GM21381 (cell line): ENCODE data around the gene PGS1.

Experiments used
- ATAC-seq: cut with Tn5 transposase; IDR thresholded peaks from one replicate; pipeline ENCODE4 v1.9.1; 2021; ENCODE audit warnings: mild to moderate bottlenecking, moderate library complexity; ENCODE audit not compliant: unreplicated experiment

The PGS1 gene

DNA sequence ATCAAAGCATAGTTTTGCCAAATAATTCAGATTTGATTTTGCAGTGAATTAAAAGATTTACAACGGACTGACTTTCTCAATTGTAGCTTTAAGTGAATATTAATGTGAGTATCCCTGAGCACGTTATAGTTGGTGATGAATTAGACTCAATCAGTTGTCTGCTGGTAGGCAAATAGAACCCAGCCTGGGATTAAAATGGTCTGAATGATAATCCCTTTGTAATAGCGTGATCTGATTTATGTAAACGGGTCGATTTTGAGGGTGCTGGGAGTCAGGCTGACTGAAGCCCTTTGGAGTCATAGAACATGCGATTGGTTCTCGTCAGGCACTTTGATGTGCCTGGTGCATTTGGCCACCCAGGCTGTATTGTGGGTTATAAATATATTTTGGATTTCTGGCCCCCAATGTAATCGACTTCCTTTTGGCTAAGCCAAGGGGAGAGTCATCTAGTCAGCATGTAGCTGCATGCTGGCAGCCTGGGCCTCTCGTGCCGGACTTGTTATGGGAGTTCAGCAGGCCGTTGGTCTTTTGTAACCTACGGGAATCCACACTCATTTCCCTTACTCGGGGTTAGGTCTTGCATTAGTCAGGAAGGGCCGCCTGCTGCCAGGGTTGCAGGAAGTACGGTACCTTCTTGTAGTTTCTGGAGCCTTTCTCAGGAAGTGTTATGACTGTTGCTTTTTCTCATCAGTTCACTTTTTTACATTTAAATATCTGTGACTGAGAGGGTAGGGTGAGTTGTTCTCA is 5.4 kb downstream of the PGS1 start:
- ATAC-seq, result no peak

DNA sequence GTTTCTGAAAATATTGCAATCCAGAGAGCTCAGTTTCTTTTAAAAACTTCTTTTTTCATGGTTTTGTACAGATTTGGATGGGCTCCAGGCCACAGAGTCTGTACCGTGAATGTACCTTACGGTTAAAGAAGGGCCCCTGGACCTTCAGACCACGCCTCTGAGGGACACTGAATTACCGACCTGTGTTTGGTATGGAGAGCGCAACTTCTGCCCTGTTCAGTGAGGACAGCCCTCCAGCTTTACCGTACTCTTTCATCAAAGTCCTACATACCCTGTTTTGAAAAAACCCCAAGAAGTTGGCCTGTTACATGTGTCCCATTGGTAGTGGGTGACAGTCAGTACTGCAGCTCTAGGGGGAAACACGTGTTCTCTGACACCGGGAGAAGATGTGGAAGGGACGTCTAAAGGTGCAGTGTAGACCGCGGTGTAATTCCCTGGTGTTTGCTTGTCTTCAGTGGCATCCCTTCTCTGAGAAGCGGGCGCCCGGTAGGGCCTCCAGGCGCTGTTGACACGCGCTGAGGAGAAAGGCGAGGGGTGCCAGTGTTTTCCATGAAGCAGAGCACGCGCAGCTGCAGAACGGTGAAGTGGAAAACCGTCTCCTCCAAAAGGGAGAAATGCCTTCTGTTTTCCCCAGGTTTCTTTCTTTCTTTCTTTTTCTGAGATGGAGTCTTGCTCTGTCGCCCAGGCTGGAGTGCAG is 6.2 kb downstream of the PGS1 start:
- ATAC-seq, result no peak

DNA sequence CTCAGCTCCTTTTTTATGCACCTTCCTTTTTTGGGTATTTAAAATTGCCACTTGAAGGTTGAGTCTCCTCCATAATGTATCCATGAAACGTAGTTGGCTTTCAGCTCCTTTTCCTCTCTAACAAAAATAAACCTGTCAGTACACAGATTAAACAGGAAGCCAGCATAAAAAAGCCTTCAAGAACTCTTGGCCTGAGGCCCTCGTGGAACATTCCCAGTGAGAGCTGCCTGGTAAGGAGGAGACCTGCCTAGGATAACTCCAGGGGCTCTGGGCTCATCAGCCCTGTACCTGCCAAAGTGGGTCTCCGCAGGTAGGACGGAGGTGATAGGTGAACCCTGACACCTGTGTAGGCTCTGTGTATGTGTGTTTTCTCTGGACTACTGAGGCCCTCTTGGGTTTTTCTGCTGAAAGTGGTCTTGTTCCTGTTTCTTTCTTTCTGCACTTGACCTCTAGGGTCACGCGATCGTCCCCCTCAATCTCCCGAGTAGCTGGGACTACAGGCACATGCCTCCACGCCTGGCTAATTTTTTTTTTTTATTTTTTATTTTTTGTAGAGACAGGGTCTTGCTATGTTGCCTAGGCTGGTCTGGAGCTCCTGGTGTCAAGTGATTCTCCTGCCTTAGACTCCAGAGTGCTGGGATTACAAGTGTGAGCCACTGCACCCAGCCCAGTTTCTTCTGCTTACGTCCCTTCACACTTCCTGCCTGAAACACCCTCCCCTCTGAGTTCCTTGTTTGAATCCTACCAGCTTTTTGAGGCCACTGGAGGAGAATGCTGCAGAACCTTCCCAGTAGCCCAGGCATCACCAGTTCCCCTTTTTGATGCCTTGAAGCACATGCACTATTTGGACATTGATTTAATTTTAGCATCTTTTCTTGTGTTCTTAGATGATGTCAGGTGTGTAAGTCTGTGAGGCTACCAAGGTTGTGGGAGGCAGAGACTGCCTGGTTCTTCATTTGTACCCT is 9.8 kb downstream of the PGS1 start:
- ATAC-seq, result no peak

DNA sequence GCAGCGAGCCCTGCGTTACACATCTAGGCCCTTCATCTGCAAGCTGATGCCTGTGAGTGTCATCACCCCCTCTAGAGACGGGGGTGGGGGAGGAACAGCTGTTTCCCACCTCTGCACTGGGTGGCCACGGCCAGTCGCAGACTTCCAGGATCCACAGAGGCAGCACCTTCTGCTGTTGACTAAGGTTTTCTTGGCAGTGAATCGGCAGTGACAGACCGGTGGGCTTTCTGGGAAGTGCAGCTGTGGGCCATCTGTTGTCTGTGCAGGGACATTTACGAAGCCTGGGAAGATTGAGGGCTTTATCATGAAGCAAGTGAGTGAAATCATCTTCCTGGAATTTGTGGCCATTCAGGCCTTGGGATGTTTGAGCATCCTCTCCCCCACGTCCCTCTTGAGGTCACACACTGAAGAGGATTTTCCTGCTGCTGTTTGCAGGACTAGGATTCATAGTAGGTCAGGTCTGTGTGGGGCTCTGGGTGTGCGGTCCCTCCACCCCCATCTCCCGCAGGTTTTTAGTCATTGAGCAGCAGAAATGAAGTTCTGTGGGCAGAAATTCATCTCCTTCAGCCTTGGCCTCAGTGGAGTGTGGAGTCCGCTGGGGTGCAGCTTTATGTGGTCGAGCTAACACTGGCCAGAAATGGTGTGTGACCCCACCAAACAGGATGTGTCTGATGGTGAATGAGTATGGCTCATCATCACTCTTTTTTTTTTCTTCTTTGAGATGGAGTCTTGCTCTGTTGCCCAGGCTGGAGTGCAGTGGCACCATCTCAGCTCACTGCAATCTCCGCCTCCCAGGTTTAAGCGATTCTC is 12.0 kb downstream of the PGS1 start:
- ATAC-seq, result no peak

DNA sequence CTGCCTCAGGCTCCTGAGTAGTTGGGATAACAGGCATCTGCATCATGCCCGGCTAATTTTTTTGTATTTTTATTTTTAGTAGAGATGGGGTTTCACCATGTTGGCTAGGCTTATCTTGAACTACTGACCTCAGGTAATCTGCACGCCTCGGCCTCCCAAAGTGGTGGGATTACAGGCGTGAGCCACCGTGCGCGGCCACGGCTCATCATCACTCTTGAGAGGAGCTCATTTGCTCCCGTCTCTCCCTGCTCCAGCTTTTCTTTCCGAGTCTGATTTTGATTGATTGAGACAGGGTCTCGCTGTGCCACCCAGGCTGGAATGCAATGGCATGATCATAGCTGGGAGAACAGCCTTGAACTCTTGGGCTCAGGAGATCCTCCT is 12.6 kb downstream of the PGS1 start:
- no peak for ATAC-seq

DNA sequence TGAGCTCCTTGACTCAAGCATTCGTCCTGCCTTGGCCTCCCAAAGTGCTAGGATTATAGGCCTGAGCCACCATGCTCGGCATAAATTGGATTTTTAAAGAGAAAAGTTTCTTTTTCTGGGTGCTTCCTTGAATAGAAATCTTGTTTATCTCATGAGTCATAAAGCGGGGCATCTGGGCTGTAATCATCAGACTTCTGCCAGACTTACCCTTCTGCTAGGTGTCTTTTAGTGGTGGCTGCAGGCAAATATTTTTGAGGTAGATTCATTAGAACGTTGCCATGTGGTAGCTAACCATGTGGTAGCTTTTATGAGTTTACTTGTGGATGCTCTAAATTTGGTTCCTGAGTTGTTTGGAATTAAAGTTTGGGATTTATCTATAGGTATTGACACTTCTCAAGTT is 13.4 kb downstream of the PGS1 start:
- ATAC-seq, result no peak

DNA sequence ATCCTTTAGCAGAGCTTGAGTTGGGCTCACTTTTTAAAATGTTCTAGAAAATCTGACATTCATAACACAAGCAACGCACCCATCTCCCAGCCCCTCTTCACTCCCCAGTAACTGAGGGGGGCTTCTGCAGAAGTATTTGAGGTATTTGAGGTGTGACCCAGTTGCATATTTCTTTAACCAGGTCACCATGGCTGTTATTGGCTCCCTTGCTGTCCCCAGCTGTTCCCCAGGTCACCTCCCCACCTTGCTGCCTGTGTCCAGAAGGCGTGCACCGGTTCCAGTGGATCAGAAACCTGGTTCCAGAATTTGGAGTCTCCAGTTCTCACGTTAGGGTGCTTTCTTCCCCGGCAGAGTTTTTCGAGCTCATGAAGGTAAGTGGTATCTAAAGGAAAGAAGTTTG is 13.8 kb downstream of the PGS1 start:
- no peak for ATAC-seq

DNA sequence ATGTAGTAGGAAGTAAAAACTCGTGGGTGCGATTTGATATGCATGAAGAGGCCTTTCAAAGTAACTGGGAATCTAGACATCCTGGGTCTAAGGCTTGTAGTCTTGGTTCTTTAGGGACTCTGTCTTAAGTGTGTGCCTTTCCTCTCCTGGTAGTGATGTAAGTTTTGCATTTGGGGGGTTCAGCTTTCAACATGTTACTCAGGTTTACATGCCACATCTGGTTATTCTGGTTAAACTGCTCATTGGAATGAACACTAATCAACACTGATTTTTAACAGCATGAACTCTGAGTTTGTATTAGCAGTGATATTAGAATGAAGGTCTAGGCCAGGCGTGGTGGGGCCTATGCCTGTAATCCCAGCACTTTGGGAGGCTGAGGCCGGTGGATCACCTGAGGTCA is 15.1 kb downstream of the PGS1 start:
- ATAC-seq, result no peak

DNA sequence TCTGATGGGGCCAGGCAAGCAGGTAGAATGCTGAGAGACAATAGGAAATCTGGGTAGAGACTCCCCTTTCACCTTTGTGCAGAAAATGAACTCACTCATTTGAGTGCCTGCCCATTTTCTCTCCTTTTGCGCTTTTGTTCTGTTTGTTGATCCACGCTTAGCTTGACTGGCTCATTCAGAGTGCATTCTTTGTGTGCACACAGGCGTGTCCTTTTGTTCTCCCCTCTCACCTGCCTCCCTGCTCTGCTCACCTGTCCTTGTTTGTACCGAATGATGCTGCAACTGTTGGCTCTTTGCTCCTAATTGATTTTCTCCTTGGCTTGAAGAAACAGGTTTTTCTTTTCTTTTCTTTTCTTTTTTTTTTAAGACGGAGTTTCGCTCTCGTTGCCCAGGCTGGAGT is 15.8 kb downstream of the PGS1 start:
- ATAC-seq, result no peak

DNA sequence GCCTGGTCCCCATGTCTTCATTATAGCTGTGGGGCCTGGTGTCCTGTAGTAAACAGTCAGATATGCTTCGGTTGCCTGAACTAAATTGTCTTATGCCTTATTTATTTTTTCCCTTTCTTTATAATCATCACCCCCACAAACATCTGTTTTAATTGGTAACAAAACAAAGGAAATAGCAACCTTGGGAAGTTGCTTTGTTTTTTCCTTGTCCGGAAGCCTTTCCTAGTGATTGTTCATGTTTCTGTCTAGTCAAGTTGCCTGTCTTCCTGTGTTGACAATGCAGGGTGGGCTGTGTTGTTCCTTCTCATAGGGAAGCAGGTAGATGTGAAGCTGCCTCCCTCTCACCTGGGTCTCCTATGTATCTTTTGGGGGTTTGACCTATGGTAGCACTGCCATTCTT is 16.7 kb downstream of the PGS1 start:
- ATAC-seq, result no peak

DNA sequence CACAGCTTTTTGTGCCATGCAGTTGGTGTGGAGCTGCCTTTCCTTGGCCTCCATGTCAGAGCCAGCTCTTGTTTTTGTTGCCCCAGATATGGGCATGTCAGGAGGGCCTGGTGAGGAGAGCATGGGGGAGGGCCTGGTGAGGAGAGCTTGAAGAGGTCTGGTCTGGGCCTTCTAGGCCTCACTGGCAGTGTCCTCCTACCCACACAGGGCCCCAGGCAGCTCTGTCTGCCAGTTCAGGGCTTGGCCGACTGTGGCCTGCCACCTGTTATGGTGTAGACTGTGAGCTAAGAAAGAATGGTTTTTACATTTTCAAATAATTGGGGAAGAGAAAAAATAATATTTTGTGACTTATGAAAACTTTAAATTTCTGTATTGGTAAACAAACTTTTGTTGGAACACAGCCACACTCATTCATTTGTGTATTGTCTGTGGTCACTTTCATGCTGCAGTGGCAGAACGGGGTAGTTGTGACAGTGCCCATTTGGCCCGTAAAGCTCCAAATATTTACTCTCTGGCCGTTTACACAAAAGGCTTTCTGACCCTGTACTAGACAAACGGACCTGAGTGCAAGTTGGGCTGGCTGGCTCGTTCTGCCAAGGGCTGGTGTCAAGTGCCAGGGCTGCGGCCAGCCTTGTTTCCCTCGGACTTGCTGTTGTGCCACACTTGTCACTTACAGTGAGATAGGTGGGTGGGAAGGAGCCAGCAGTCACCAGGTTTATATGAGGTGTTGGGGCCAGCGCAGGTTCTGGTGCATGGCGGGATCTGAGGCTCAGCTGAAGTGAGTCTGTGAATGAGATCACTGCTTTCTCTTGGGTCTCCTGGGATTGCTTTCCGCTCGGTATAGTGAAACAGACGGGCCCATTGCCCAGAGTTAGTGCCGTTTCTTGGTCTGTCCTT is 18.2 kb downstream of the PGS1 start:
- no peak for ATAC-seq

DNA sequence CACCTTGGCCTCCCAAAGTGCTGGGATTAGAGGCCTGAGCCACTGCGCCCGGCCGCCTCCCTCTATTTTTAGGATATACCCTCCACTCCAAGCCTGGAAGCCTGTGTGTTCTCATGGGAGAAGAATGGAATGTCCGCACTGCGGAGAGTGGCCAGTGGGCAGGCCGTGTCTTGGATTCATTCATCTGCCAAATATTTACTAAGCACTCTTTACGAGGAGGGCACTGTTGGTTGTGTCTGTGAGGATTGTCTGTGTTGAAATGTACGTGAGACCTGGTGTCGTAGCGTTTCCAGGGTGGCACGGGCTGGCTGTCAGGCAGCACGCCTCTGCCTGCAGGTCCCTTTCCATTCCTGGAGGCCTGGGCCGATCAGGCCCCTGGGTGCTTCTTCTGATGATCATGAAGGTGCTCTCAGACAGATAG is 19.2 kb downstream of the PGS1 start:
- no peak for ATAC-seq

DNA sequence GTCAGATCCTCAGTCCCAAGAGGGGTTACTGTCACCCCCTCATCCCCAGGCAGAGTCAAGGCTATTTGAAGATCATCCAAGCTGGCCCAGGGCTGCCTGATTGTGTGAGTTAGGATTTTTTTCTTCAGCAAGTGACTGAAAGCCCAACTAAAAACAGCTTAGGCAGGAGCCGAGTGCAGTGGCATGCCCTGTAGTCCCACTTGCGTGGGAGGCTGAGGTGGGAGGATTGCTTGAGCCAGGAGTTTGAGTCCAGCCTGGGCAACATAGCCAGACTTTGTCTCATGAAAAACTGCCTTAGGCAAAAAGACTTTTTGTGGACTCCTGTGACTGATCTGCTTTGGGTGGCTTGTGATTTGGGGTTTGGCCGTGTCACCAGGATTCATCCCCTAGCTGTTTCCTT is 19.9 kb downstream of the PGS1 start:
- ATAC-seq, result no peak

DNA sequence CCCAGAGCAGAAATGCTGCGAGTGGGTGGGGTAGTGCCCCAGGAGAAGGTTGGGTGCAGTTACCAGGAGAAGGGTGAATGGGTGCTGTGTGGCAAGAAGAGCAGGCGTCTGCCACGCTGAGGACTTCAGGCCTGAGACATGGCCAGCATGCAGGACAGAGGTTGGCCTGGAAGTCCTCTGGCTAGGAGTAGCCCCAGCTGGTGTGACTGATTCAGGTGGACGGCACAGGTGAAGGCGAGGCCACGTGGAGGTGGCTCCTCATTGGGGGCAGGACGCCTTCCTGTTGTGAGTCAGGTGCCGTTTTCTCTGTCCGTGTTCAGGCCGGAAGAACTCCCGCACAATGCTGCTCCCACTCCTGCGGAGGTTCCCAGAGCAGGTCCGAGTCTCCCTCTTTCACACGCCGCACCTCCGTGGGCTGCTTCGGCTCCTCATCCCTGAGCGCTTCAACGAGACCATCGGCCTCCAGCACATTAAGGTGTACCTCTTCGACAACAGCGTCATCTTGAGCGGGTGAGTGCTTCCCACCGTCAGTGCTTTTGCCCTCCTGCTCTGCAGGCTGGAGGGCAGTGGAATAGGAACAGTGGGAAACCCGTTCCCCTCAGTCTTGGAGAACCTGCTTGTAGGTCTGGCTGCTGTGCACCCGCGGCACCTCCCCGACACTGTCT is 20.7 kb downstream of the PGS1 start:
- no peak for ATAC-seq

DNA sequence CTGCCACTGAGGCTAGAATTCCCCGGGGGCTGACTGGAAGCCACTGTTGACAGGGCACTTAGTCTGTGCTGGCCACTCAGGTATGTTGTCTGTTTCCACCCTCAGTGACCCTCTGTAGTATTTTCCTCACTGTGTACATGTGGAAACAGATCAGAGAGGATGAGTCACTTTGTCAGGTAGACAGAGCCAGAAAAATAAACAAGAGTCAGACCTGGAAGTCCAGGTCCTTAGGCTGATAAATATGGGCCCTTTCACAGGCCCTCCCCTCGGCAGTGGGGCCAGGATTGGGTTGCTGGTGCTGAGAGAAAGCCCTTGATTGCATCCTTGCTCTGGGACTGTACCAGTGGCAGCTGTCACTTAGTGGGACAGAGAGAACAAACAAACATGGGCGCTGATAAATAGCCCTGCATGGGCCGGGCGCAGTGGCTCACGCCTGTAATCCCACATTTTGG is 21.3 kb downstream of the PGS1 start:
- no peak for ATAC-seq

DNA sequence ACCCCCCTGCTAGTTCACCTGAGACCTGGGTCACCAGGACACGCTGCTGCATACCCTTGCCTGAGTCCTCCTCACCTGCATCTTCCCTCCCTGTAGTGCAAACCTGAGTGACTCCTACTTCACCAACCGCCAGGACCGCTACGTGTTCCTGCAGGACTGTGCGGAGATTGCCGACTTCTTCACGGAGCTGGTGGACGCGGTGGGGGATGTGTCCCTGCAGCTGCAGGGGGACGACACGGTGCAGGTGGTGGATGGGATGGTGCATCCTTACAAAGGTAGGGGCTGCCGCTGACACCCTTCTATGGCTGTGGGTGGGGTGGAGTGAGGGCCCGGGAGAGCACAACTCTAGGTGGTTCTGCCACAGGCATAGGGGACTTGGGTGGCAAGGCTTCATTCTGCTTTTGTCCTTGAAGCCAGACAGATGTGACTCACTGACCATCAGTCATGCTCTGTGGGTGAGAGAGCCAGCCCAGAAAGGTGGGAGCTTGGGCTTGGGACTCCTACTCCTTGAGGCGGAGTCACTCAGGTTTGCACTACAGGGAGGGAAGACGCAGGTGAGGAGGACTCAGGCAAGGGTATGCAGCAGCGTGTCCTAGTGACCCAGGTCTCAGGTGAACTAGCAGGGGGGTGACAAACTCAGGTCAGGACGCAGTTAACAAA is 22.3 kb downstream of the PGS1 start:
- ATAC-seq, result no peak

DNA sequence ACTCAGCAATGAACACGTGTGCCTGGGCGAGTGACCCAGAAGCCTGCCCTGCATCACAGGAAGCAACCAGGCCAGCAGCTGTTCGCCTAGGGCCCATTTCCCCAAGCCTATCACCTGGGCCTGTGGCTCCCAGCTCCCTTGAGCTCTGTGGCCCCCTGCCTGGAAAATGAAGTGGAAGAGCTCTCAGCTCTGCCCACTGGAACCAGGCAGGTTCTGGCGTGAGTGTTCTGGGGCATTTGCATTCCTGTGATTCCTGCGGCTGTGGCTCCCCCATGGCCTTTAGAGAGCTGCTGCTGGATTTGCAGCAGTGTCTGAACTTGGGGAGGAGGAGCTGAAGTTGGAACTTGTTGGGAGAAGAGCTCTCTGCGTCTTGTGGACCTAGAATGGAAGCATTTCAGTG is 22.8 kb downstream of the PGS1 start:
- ATAC-seq, result no peak

DNA sequence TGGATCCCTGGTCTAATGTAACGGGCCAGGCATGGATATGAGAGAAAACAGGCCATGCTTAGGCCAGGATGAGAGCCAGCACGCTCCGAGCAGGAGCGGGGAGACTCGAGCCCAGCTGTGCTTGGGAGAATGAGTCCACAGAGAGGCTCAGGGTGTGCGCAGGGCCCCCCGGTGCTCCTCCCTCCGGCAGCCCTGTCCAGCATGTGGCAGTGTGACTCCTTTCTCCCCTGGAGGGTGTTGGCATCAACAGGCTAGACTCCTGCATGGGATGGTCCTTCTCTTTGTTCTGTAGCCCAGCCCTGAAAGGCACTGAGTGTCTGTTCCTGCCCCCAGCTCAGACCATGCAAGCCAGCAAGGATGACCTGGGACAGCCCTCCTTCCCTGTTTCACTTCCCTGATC is 23.4 kb downstream of the PGS1 start:
- no peak for ATAC-seq

DNA sequence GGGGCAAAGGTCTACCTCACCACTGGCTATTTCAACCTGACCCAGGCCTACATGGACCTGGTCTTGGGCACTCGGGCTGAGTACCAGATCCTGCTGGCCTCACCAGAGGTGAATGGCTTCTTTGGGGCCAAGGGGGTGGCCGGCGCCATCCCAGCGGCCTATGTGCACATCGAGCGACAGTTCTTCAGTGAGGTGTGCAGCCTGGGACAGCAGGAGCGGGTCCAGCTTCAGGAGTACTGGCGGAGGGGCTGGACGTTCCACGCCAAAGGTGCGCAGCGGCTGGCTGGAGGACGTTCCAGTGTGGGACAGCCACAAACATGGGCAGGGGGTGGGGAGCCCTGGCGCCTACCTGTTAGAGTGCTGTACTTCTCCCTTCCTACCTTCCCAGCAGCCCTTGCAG is 25.4 kb downstream of the PGS1 start:
- no peak for ATAC-seq
